ENCODE measurements around the gene LY6G5B.

LY6G5B gene

DNA sequence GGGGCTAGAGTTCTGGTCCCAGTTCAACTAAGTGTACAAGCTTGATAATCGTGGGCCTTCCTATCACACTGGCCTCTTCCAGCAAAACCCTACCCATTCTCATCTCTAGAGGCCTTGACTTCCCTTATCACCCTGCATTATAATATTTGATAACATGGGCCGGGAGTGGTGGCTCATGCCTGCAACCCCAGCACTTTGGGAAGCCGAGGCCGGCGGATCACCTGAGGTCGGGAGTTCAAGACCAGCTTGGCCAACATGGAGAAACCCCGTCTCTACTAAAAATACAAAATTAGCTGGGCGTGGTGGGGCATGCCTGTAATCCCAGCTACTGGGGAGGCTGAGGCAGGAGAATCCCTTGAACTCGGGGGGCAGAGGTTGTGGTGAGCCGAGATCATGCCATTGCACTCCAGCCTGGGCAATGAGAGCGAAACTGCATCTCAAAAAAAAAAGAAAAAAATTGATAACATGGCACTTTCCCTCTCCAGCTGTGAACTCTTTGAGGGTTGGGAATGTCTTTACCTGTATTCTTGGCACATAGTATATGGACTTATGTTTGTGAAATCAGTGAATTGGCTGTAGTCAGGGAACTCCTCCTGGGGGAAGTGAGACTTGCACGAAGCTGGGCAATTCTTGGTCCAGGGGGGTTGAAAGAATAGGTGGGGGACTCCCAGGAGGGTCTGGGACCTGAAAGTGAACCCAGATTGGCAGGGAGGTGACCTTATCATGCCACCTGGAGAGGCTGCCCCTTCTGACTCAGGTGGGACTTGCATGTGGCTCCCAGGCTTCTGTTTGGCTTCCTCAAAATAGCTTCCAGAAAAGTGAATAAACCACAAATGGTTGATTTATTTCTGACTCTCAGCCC, 8.3 kb upstream of the LY6G5B start:
- DNase-seq (ENCODE audit: low read depth, low spot score) = no peak
- H3K27ac ChIP-seq = peak overlapping the region; percentile 78

DNA sequence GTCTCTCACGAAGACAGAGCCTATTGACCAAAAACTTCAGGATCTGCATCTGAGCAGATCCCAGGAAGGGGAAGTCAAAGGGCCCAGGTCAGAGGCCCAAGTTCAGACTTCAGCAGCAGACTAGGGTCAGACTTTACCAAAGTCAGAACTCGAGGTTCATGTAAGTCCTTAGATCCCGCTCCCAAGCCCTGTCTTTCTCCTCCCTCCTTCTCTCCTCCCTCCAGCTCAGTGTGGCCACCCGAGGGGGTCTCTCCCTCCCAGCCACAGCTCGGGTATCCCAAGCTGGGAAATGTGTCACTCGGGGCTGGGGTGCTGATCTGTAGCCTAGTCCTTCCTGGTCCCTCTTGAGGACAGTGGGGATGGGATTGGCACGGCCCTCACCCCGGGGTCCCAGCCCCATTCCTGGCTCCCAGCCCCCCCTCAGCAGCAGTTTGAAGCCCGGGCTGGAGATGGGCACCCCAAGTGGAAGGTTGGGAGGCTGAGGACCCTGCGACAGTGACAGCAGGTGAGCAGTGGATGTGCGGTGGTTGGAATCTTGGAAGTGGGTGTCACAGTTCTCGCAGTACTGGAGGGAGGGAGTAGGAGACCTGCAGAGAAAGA, 7.6 kb upstream of the LY6G5B start:
- no peak overlapping the region for H3K27ac ChIP-seq
- DNase-seq (ENCODE audit: low read depth, low spot score) = no peak

DNA sequence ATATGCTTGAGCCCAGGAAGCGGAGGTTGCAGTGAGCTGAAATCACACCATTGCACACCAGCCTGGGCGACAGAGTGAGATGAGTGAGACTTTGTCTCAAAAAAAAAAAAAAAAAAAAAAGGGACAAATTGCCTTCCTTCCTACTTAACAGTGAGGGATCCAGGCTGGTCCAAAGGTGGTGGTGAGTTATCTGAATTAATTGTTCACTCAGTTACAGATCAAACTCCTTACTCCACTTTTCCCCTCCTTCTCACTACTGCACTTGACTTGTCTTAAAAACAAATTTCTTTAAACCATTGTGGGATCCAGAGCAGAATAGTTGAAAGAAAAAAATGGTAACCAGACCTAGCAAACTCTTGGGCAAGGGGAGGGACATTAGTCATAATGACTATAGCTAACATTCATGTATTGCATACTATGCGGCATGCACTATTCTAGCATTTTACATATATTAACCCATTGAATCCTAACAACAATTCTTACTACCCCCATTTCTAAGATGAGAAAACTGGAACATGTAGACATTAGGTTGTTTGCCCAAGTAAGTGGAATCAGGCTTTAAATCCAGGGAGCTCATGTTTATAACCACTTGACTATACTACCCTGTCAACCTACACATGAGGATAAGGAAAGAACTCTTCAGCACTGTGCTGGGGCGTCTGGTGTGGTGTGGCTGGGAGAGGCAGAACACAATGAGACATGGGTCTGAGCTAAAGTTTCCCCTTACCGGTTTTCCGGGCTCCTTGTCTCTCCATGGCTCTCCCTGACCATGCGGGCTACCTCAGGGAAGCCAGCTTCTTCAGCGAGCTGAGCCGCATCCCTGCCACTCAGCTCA, 6.4 kb upstream of the LY6G5B start:
- DNase-seq (ENCODE audit: low read depth, low spot score) = no peak
- H3K27ac ChIP-seq = peak overlapping the region; percentile 89

DNA sequence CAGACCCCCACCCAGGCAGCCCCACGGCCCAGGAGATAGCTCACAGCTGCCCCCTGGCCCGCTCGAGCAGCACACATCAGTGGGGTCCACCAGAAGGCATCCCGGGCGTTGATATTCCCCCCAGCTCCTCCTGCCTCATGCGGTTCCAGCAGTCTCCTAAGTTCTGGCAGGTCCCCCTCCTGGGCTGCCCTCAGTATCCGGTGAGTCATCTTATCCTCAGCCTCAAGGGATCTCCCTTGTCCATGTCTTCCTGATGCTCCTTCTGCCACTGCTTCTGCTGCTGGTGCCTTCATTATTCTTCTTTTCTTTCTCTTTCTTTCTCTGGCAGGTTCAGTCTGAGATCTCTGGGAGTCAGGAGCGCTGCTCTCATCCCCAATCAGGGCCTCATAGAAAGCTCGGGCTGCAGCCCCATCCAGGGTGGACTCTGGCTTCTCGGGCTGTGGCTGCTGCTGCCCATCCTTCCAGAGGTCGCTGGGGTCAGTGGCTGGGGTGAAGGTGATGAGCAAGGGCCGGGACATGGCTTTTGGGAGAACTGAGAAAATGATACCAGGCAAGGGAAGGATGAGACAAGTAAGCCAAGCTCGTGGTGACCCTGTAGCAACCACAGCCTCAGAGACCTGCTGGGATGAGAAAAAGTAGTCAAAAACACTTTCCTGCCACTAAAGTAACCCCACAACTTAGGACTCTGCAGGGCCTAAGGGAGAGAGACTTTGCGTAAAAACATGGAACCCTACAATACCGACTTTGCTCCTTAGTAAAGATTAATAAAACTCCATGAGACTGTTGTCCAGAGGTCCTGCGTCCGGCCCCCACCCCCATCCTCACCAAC, 5.6 kb upstream of the LY6G5B start:
- peak; percentile 27 for DNase-seq (ENCODE audit: low read depth, low spot score)
- peak overlapping the region; percentile 89 for H3K27ac ChIP-seq

DNA sequence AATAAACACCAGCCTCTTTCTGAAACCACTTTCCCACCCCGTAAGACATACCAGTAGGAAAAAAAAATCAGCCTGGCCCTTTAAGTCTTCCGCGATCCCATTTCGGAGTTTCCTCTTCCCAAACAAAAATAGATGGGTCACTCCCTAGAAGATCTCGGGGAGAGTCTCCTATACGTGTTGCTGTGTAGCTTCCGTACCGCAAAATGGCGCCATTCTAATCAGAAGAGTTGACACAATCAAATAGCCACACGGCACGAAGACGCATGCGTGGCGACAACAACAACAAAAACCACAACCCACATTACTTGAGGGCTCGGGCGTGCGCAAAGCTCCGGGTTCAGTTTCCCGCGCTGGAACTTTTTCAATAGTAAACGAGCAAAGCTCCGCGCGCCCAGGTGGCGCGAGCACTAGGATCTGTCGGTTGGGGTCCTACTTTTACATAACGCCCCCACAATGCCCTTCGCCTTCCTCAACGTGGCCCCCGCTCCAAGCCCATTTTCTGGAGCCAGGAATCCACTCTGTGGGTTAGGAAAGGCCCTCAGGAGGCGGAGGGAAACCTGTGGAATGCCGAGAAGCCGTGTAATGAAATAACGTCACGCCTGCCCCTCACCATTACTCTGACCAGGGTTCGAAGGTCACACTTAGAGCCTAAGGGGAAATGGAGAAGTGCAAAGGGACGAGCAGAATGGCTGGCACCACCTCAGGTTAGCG, 4.8 kb upstream of the LY6G5B start, which contains the start of gene GPANK1:
TSS of gene GPANK1 (minus strand) at position 208 of the 711 bp plus-strand sequence. CDS start 519 bp downstream, outside the sequence.
- peak within 1 kb of the TSS; percentile 89 for H3K27ac ChIP-seq
- DNase-seq (ENCODE audit: low read depth, low spot score) = peak; percentile 83

DNA sequence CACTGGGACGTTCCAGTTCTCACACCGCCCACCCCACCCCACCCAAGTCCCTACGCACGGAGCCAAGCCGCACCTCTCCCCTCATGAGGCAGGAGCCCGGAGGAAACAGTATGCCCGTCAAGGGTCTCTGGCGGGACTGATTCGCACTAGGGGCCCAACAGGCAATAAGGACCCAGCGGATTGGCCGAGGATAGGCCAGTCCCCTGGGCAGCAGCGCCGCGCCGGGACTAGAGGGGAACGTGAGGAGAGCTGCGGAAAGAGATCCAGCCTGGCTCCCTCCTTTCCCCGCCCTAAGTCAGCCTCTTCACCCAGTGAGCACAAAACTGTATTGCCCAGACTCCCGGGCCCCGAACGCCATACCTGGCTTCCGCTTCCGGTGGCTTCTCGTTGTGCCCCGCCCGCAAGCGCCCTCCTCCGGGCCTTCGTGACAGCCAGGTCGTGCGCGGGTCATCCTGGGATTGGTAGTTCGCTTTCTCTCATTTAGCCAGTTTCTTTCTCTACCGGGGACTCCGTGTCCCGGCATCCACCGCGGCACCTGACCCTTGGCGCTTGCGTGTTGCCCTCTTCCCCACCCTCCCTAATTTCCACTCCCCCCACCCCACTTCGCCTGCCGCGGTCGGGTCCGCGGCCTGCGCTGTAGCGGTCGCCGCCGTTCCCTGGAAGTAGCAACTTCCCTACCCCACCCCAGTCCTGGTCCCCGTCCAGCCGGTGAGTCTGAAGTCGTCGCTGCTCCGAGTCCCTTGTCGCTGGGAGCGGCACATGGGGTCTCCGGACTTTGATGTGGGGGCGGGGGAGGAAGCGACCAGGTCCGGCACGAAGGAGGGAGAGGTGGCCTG, 4.1 kb upstream of the LY6G5B start, which contains the start of gene CSNK2B:
TSS of gene CSNK2B (plus strand) at position 580 of the 836 bp plus-strand sequence. CDS start 752 bp downstream, outside the sequence.
- DNase-seq (ENCODE audit: low read depth, low spot score) = peak; percentile 93
- H3K27ac ChIP-seq = peak within 1 kb of the TSS; percentile 89

DNA sequence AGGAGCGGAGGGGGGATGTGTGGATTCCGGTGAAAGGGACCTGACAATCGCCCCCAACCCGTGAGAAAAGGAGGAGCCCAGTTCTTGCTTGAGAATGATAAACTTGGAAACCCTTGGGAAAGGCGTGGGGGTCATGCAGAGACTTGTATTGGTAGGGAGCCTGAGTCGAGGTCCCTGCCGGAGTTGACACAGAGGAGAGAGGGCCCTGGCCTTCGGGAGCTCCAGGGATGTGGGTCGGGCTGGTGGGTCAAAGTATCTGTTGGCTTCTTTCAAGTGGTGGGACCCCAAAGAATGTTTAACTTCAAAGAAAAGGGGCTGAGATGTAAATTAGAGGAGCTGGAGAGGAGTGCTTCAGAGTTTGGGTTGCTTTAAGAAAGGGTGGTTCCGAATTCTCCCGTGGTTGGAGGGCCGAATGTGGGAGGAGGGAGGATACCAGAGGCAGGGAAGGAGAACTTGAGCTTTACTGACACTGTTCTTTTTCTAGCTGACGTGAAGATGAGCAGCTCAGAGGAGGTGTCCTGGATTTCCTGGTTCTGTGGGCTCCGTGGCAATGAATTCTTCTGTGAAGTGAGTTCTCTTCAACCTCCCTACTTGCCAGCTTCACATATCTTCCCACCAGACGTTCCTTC, 3.3 kb upstream of the LY6G5B start:
- peak overlapping the region; percentile 89 for H3K27ac ChIP-seq
- DNase-seq (ENCODE audit: low read depth, low spot score) = no peak

DNA sequence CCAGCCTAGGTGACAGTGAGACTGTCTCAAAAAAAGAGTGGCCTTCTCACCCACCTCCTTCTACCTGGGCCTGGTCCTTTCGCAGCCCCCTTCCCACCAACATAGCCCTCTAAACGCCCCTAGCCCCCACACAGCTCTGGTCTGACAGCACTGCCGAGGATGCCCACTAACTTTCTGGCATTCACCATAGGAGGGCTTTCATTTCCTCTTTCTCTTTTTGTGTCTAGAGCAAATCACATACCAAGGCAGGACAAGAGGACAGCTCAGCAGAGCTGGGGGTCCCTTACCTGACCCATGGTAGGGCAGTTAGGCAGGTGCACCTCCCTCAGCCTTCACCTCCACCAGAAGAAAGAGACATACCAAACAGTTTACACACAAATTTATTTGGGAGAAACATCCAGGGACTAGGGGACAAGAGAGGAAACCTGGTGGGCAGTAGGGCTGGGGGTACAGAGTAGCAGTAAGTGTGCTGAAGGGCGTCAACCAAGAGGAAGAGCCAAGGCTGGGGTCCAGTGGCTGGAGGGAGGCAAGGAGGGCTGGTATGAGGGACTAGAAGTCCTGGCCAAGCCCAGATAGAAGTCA, 6.6 kb downstream of the LY6G5B start:
- no peak overlapping the region for H3K27ac ChIP-seq
- DNase-seq (ENCODE audit: low read depth, low spot score) = no peak

DNA sequence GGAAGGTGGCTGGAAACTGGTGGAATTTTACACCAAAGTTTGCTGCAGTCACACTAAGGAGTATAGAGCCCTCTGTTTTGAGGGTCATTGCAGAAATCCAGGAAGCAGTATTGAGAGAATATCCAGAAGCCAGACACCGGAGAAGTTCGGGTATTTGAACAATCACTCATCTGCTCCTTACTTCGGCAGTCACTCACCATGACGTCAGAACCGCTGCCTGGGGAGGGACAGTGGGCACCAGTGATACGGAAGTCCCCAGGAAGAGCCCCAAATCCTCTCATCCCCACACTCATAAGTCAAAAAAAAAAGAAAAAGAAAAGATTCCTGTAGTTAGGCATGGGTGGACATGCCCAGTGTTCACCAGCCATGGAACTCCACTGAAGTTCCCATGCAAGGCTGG, 7.1 kb downstream of the LY6G5B start:
- H3K27ac ChIP-seq = no peak overlapping the region
- no peak for DNase-seq (ENCODE audit: low read depth, low spot score)

DNA sequence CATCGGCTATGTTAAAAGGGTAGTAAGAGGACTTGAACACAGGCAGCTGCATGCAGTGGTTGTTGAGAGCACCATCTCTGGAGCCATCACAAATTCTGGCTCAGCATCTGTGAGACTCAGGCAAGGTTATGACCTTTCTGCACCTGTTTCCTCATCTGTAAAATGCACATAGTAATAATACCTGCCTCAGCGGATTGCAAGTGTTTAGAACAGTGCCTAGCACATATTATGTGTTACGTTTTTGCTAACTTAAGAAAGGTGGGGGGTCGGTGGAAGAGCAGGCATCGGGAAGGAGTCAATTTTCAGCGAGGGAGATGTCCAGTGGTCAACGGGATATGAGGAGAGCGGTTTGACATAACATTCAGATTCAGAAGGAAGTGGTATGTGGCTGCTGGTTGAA, 8.2 kb downstream of the LY6G5B start:
- DNase-seq (ENCODE audit: low read depth, low spot score) = no peak

DNA sequence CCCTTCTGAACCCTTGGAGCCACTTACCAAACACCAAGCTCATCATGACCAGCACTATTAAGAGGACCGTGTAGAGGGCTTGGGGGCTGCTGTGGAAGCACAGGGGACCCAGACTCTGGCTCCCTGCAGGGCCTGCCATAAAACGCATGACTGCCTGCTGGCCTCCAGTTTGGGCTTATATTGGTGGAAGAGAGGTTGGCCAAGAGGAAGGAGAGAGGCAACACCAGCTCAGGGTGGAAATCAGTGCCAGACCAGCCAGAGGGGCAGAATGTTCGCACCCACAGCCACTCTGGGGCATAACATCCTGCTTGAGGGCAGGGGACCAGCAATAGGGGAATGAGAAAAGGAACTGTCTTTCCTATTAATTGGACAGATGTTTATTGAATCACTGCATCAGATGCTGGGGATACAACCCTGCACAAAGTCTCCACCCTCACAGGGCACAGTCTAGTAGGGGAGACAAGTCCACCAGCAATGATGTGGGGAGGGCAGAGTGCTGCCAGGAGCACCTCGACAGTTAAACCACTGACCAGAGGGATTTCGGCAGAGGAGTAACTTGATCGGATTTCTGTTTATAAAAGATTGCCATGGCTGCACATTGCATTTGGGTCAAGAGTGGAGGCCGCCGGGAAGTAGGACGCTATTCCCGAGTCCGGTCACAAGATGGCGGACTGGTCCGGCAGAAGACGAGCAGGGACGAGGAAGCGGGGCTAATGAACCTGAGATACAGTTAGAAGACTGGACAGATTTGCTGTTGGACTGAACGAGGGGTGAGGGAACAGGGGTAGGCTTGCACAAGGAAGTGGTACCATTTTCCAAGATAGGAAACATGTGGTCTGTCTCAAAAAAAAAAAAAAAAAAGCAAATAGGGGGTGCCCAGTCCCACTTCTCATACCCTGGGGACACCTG, 10.7 kb downstream of the LY6G5B start, which contains the start of gene LY6G5C:
TSS of gene LY6G5C (minus strand) at position 842 of the 909 bp plus-strand sequence. CDS start at position 148, 694 bp downstream.
- DNase-seq (ENCODE audit: low read depth, low spot score) = no peak
- peak within 1 kb of the TSS; percentile 40 for H3K27ac ChIP-seq

More for the DNA sequence above, 8.2 kb downstream of the LY6G5B start:
- no peak overlapping the region for H3K27ac ChIP-seq

DNA sequence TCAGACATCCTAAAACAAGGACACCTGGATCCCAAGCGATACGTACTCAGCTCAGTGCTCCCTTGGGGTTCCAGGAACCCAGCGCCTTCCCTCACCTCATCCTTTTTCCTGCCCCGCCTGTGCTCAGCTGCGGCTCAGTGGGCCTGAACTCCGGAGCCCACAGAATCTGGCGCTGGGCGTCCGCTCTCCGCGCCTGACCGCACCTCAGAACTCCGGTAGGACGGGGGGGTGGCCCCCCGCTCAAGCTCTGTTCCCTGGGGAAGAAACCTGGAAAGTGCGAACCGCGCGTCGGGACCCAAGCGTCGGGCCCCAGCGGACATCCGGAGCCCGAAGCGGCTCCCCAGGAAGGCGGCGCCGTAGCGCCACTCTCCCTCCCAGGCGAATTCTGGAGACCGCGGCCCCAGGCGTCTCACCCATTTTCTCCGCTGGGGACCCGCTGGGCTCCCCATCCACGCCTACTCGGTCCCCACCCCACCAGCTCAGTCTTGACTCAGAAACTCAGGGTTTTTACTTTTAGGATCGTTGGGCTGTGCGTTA, 11.4 kb downstream of the LY6G5B start:
- peak overlapping the region; percentile 40 for H3K27ac ChIP-seq
- no peak for DNase-seq (ENCODE audit: low read depth, low spot score)

DNA sequence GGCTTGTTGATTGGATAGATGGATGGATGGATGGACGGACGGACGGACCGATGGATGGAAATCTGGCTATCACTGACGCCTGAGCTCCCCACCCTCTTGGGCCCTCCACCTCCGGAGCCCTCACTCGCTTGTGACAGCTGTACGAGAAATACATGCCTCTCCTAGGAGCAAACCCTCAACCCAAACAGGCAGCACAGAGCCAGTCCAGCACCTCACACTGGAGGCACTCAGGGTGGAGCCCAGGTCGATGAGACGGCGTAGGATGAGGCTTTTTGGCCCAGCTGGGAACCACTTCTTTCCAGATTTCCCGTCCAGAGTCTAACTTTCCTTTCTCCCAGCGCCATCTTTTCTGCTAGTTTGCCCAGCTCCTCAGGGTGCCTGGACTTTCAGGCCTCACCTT, 13.8 kb downstream of the LY6G5B start:
- H3K27ac ChIP-seq = no peak overlapping the region

DNA sequence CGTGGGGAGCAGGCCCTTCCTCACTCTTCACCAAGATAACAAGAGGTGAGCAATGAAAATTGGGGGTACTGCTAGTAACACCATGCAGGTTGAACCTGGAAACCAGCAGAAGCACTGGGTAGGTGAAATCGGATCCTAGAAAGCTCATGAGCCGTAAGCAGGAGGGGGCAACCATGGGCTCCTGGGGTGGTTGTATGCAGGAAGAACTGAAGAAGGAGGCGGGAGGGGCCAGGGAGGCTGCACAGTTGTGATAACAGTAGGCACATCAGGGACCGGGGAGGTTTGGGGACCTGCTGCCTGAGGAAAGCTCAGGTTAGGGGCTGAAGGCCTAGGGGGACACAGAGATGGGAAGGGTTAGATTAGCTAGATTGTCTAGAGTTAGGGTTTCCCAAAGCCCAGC, 16.7 kb downstream of the LY6G5B start:
- DNase-seq (ENCODE audit: low read depth, low spot score) = no peak
- no peak overlapping the region for H3K27ac ChIP-seq

More for the DNA sequence above, 13.8 kb downstream of the LY6G5B start:
- DNase-seq (ENCODE audit: low read depth, low spot score) = no peak

DNA sequence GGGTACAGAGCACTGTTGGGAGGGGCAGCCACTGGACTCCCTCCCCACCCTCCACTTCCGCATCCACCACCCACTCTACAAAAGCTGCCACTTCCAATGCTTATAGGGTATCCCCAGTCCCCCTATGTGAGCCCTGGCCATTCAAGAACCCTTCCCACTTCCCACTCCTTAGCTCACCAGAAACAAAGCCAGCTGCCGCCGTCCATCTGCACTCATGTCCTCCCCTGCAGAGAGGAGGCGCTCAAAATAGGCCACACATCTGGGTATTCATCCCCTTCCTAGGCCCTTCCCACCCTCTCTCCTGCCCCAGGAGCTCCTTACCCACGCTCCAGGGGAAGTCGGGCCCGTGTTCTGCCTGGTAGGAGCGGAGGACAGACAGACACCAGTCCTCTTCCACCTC, 17.5 kb downstream of the LY6G5B start:
- no peak for DNase-seq (ENCODE audit: low read depth, low spot score)
- no peak overlapping the region for H3K27ac ChIP-seq
